Tibial artery (tissue), 4 donors: Measurements from ENCODE around the gene PYGB.

Source experiments
- DNase-seq, 2 donors: peaks; one replicate each; pipeline ENCODE4 v3.0.0-alpha.2; 2019
- H3K27ac ChIP-seq, 2 donors: fragments of 200-600 bp; sonication (generic) in 1 of 2; 1 replicate in 1 of 2; 2 replicates in 1 of 2; pipeline ENCODE4 v1.5.1; 2018 to 2019; ENCODE audit warnings: mild to moderate bottlenecking in 1 of 2
- H3K27me3 ChIP-seq, 2 donors: fragments of 200-600 bp; sonication (generic) in 1 of 2; one replicate each; pipeline versions ENCODE4 v1.5.1 to v1.6.0; 2016 to 2019
- H3K36me3 ChIP-seq, 3 donors: fragments of 200-600 bp; sonication (generic) in 2 of 3; one replicate each; pipeline ENCODE4 v1.5.1; 2016 to 2019; ENCODE audit warnings: mild to moderate bottlenecking in 2 of 3
- H3K4me1 ChIP-seq, 4 donors: fragments of 200-600 bp; sonication (generic) in 2 of 4; 1 replicate in 3 of 4; 2 replicates in 1 of 4; pipeline ENCODE4 v1.5.1; 2016 to 2019
- H3K4me3 ChIP-seq, 2 donors: fragments of 200-600 bp; sonication (generic) in 1 of 2; 1 replicate in 1 of 2; 2 replicates in 1 of 2; pipeline ENCODE4 v1.5.1; 2018 to 2019; ENCODE audit warnings: mild to moderate bottlenecking in 2 of 2
- H3K9me3 ChIP-seq, 3 donors: fragments of 200-600 bp; sonication (generic) in 1 of 3; one replicate each; pipeline ENCODE4 v1.5.1; 2016 to 2019
- CTCF ChIP-seq, 2 experiments: fragments of 200-600 bp in 1 of 2; fragments of 450-650 bp in 1 of 2; IDR thresholded peaks; one replicate each; pipeline ENCODE4 v1.5.1; 2017 to 2019; ENCODE audit warnings: antibody characterized with exemption in 2 of 2, mild to moderate bottlenecking in 1 of 2, moderate library complexity in 1 of 2
- intact Hi-C: fragments of 100-400 bp; cut with DNase I; formaldehyde crosslinking; loops from one replicate; pipeline ENCODE4 v1.15.0; 2023; ENCODE audit warnings: low total_unique reads

PYGB gene

GRCh38 chr20:25319241-25320034 lies 71.6 kb downstream of the PYGB start:
- Histone ChIP-seq H3K36me3 (peaks cover 16 to 51% (median 26%) of the 10 kb centered on the region in 3 donors), H3K27me3 (no peaks in the 10 kb centered on the region), H3K27ac (no peak overlapping the region), H3K4me3 (no peak overlapping the region), H3K4me1 (no peaks in the 10 kb centered on the region), H3K9me3 (no peaks in the 10 kb centered on the region)
- TF ChIP-seq CTCF (IDR thresholded peaks at IDR 0.05): no peak
- intact Hi-C loops: no loop called here
- peak in 1 of 2 donors; percentile 41 for DNase-seq

GRCh38 chr20:25320035-25320800 lies 72.3 kb downstream of the PYGB start:
- no peaks in the 10 kb centered on the region for H3K4me1 ChIP-seq
- H3K9me3 ChIP-seq: no peaks in the 10 kb centered on the region
- peaks cover 16 to 45% (median 26%) of the 10 kb centered on the region in 3 donors for H3K36me3 ChIP-seq
- no peak for TF ChIP-seq CTCF (IDR thresholded peaks at IDR 0.05)
- intact Hi-C loops: no loop called here
- no peaks in the 10 kb centered on the region for H3K27me3 ChIP-seq
- peak in 1 of 2 donors; percentile 35 for DNase-seq
- H3K4me3 ChIP-seq: no peak overlapping the region
- no peak overlapping the region for H3K27ac ChIP-seq

- Histone ChIP-seq H3K4me1 (no peaks in the 10 kb centered on the region), H3K27me3 (no peaks in the 10 kb centered on the region), H3K36me3 (peaks cover 16 to 40% (median 26%) of the 10 kb centered on the region in 3 donors), H3K9me3 (no peaks in the 10 kb centered on the region), H3K27ac (no peak overlapping the region), H3K4me3 (no peak overlapping the region)
- peak in 1 of 2 donors; percentile 44 for DNase-seq
- TF ChIP-seq CTCF (IDR thresholded peaks at IDR 0.05): no peak
- intact Hi-C loops: no loop called here
These were observed 73.5 kb downstream of the PYGB start for GRCh38 chr20:25321262-25321831.

- Histone ChIP-seq H3K36me3 (peaks cover 16 to 33% (median 26%) of the 10 kb centered on the region in 3 donors), H3K9me3 (no peaks in the 10 kb centered on the region), H3K4me1 (no peaks in the 10 kb centered on the region), H3K27ac (no peak overlapping the region), H3K4me3 (no peak overlapping the region), H3K27me3 (no peaks in the 10 kb centered on the region)
- intact Hi-C loops: no loop called here
- no peak for DNase-seq
- no peak for TF ChIP-seq CTCF (IDR thresholded peaks at IDR 0.05)
These were observed 74.1 kb downstream of the PYGB start for GRCh38 chr20:25321991-25322390.

- TF ChIP-seq CTCF (IDR thresholded peaks at IDR 0.05): no peak
- peaks cover 0 to 16% (median 7%) of the 10 kb centered on the region in 4 donors for H3K4me1 ChIP-seq
- H3K27me3 ChIP-seq: no peaks in the 10 kb centered on the region
- no peaks in the 10 kb centered on the region for H3K9me3 ChIP-seq
- no peak overlapping the region for H3K27ac ChIP-seq
- intact Hi-C loops: no loop called here
- peaks cover 16 to 33% (median 26%) of the 10 kb centered on the region in 3 donors for H3K36me3 ChIP-seq
- no peak overlapping the region for H3K4me3 ChIP-seq
- peak in 1 of 2 donors; percentile 37 for DNase-seq
These were observed 75.8 kb downstream of the PYGB start for GRCh38 chr20:25323496-25324246.
